SU-DHL-6 (cell line): ENCODE measurements around the gene AQP10.

ENCODE experiments used
- EZH2phosphoT487 ChIP-seq: fragments of 200-600 bp; sonication (generic), shearing (Covaris generic); conservative IDR thresholded peaks from 2 replicates; pipeline ENCODE4 v1.6.1; 2018; ENCODE audit warnings: mild to moderate bottlenecking, antibody characterized with exemption, low read length, moderate library complexity, mixed read lengths
- TF ChIP-seq, protein P1 (sequence below): fragments of 200-600 bp; sonication (generic); IDR thresholded peaks from one replicate; pipeline ENCODE4 v1.5.1; 2017; ENCODE audit warnings: antibody characterized with exemption, mild to moderate bottlenecking, low read length, moderate library complexity; ENCODE audit not compliant: insufficient read depth, poor library complexity, severe bottlenecking

DNA sequence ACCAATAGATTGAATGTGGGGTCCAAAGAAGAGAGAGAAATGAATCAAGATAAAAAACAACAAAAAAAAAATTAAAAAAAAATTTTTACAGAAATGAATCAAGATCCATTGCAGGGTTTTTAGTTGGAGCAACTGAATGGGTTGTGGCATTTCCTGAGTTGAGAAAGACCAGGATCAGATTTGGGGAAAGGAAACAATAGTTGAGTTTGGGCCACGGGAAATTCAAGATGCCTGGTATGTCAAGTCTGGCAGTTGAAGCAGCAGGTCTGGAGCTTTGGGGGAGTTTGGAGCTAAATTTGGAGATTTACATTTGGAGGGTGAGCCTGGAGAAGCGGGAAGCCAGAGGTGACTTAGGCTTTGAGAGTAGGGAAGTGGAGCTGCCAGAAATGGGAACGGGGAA lies 27.1 kb downstream of the AQP10 start:
- TF ChIP-seq, protein P1, sequence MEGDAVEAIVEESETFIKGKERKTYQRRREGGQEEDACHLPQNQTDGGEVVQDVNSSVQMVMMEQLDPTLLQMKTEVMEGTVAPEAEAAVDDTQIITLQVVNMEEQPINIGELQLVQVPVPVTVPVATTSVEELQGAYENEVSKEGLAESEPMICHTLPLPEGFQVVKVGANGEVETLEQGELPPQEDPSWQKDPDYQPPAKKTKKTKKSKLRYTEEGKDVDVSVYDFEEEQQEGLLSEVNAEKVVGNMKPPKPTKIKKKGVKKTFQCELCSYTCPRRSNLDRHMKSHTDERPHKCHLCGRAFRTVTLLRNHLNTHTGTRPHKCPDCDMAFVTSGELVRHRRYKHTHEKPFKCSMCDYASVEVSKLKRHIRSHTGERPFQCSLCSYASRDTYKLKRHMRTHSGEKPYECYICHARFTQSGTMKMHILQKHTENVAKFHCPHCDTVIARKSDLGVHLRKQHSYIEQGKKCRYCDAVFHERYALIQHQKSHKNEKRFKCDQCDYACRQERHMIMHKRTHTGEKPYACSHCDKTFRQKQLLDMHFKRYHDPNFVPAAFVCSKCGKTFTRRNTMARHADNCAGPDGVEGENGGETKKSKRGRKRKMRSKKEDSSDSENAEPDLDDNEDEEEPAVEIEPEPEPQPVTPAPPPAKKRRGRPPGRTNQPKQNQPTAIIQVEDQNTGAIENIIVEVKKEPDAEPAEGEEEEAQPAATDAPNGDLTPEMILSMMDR, result no peak
- TF ChIP-seq EZH2phosphoT487, result no peak
